Muscle layer of colon (tissue), 2 donors: ENCODE measurements around the gene C9orf78.

ENCODE experiments used
- H3K27ac ChIP-seq: one replicate; pipeline ENCODE4 v1.7.0; 2013; ENCODE audit warnings: low read depth, mild to moderate bottlenecking, low read length, moderate library complexity
- H3K27me3 ChIP-seq, 2 donors: one replicate each; pipeline ENCODE4 v1.7.0; 2013; ENCODE audit warnings: low read length in 2 of 2, mild to moderate bottlenecking in 2 of 2; ENCODE audit not compliant: insufficient read depth in 2 of 2, control insufficient read depth in 1 of 2
- H3K36me3 ChIP-seq: one replicate; pipeline ENCODE4 v1.7.0; 2013; ENCODE audit warnings: mild to moderate bottlenecking, low read length; ENCODE audit not compliant: insufficient read depth
- H3K4me1 ChIP-seq: one replicate; pipeline ENCODE4 v1.7.0; 2013; ENCODE audit warnings: mild to moderate bottlenecking, low read length; ENCODE audit not compliant: insufficient read depth
- H3K4me3 ChIP-seq, 2 donors: one replicate each; pipeline ENCODE4 v1.7.0; 2013; ENCODE audit warnings: low read length in 2 of 2, low read depth in 1 of 2, mild to moderate bottlenecking in 1 of 2, moderate library complexity in 1 of 2
- H3K9ac ChIP-seq: one replicate; pipeline ENCODE4 v1.7.0; 2013; ENCODE audit warnings: low read length
- H3K9me3 ChIP-seq: one replicate; pipeline ENCODE4 v1.7.0; 2013; ENCODE audit warnings: mild to moderate bottlenecking, low read length
- donor health status: abdominal sarcoma.
- donor health status: Adenocarcinoma of cecum.

The C9orf78 gene

GRCh38 chr9:129814432-129815223 lies 20.4 kb downstream of the C9orf78 start:
- Histone ChIP-seq H3K4me1 (no peaks in the 10 kb centered on the region), H3K9ac (no peak overlapping the region), H3K27me3 (no peaks in the 10 kb centered on the region), H3K27ac (no peak overlapping the region), H3K36me3 (peaks cover 43% of the 10 kb centered on the region), H3K9me3 (no peaks in the 10 kb centered on the region), H3K4me3 (no peak overlapping the region)

- H3K36me3 ChIP-seq = peaks cover 43% of the 10 kb centered on the region
- no peak overlapping the region for H3K9ac ChIP-seq
- no peak overlapping the region for H3K4me3 ChIP-seq
- no peaks in the 10 kb centered on the region for H3K4me1 ChIP-seq
- no peaks in the 10 kb centered on the region for H3K27me3 ChIP-seq
- H3K9me3 ChIP-seq = no peaks in the 10 kb centered on the region
- H3K27ac ChIP-seq = no peak overlapping the region
These were observed 21.4 kb downstream of the C9orf78 start for GRCh38 chr9:129813661-129814060.

- no peak overlapping the region for H3K9ac ChIP-seq
- H3K27ac ChIP-seq = no peak overlapping the region
- H3K36me3 ChIP-seq = peaks cover 33% of the 10 kb centered on the region
- H3K4me1 ChIP-seq = no peaks in the 10 kb centered on the region
- H3K4me3 ChIP-seq = no peak overlapping the region
- H3K27me3 ChIP-seq = no peaks in the 10 kb centered on the region
- H3K9me3 ChIP-seq = no peaks in the 10 kb centered on the region
These were observed 22.7 kb downstream of the C9orf78 start for GRCh38 chr9:129812385-129812784.

- H3K27ac ChIP-seq = no peak overlapping the region
- H3K4me1 ChIP-seq = no peaks in the 10 kb centered on the region
- H3K36me3 ChIP-seq = peaks cover 30% of the 10 kb centered on the region
- H3K27me3 ChIP-seq = no peaks in the 10 kb centered on the region
- H3K9me3 ChIP-seq = no peaks in the 10 kb centered on the region
- no peak overlapping the region for H3K9ac ChIP-seq
- H3K4me3 ChIP-seq = no peak overlapping the region
These were observed 23.1 kb downstream of the C9orf78 start for GRCh38 chr9:129811967-129812363.

- Histone ChIP-seq H3K27ac (no peak overlapping the region), H3K4me3 (no peak overlapping the region), H3K9ac (no peak overlapping the region), H3K9me3 (no peaks in the 10 kb centered on the region), H3K27me3 (no peaks in the 10 kb centered on the region), H3K4me1 (no peaks in the 10 kb centered on the region), H3K36me3 (peaks cover 19% of the 10 kb centered on the region)
These were observed 24.3 kb downstream of the C9orf78 start for GRCh38 chr9:129810788-129811187.

GRCh38 chr9:129810116-129810515 lies 25.0 kb downstream of the C9orf78 start:
- Histone ChIP-seq H3K9ac (no peak overlapping the region), H3K9me3 (no peaks in the 10 kb centered on the region), H3K27ac (no peak overlapping the region), H3K27me3 (no peaks in the 10 kb centered on the region), H3K4me1 (no peaks in the 10 kb centered on the region), H3K4me3 (no peak overlapping the region), H3K36me3 (peaks cover 12% of the 10 kb centered on the region)

- H3K9ac ChIP-seq = no peak overlapping the region
- no peaks in the 10 kb centered on the region for H3K9me3 ChIP-seq
- no peaks in the 10 kb centered on the region for H3K27me3 ChIP-seq
- H3K4me1 ChIP-seq = peaks cover 1% of the 10 kb centered on the region
- H3K4me3 ChIP-seq = no peak overlapping the region
- H3K36me3 ChIP-seq = peaks cover 11% of the 10 kb centered on the region
- H3K27ac ChIP-seq = no peak overlapping the region
These were observed 25.7 kb downstream of the C9orf78 start for GRCh38 chr9:129809346-129809745.

GRCh38 chr9:129806061-129806460 lies 29.0 kb downstream of the C9orf78 start:
- Histone ChIP-seq H3K4me3 (no peak overlapping the region), H3K9me3 (no peaks in the 10 kb centered on the region), H3K27ac (no peak overlapping the region), H3K9ac (no peak overlapping the region), H3K36me3 (peaks cover 14% of the 10 kb centered on the region), H3K4me1 (peaks cover 9% of the 10 kb centered on the region), H3K27me3 (no peaks in the 10 kb centered on the region)

- H3K27ac ChIP-seq = peak overlapping the region; percentile 85
- peaks cover 9% of the 10 kb centered on the region for H3K4me1 ChIP-seq
- no peaks in the 10 kb centered on the region for H3K27me3 ChIP-seq
- peak overlapping the region; percentile 24 for H3K9ac ChIP-seq
- H3K4me3 ChIP-seq = peak overlapping the region; percentile 84 to 88
- no peaks in the 10 kb centered on the region for H3K9me3 ChIP-seq
- peaks cover 4% of the 10 kb centered on the region for H3K36me3 ChIP-seq
These were observed 31.4 kb downstream of the C9orf78 start for GRCh38 chr9:129803676-129804060.

- peak within 1 kb of the TSS; percentile 24 for H3K9ac ChIP-seq
- peak within 1 kb of the TSS; percentile 85 for H3K27ac ChIP-seq
- H3K27me3 ChIP-seq = no peaks in the 10 kb centered on the region
- H3K36me3 ChIP-seq = peaks cover 3% of the 10 kb centered on the region
- H3K4me3 ChIP-seq = peak within 1 kb of the TSS; percentile 84 to 88
- H3K9me3 ChIP-seq = no peaks in the 10 kb centered on the region
- peaks cover 9% of the 10 kb centered on the region for H3K4me1 ChIP-seq
These were observed 32.0 kb downstream of the C9orf78 start, which contains the start of gene TOR1B for GRCh38 chr9:129802833-129803675. TOR1B (plus strand) TSS chr9:129803184; CDS start chr9:129803213, 29 bp downstream.

GRCh38 chr9:129801504-129801903 lies 33.6 kb downstream of the C9orf78 start:
- Histone ChIP-seq H3K9me3 (no peaks in the 10 kb centered on the region), H3K4me1 (peaks cover 9% of the 10 kb centered on the region), H3K27me3 (no peaks in the 10 kb centered on the region), H3K4me3 (no peak overlapping the region), H3K27ac (no peak overlapping the region), H3K9ac (no peak overlapping the region), H3K36me3 (peaks cover 3% of the 10 kb centered on the region)
